Heart right ventricle (tissue), 16 donors: Measurements from ENCODE around the gene SNAP47. TPM values are rescaled to one million over a fixed set of nuclear protein-coding genes. Genes with fewer than 3 reads are reported as not detected.

Experiments used
- ATAC-seq, 8 donors: fragments of 200-7000 bp; cut with Tn5 transposase; one replicate each; pipeline ENCODE4 v1.9.1; 2020; ENCODE audit warnings: mild to moderate bottlenecking in 8 of 8, moderate library complexity in 8 of 8, moderate number of reproducible peaks in 1 of 8
- DNase-seq, 2 donors: peaks; one replicate each; pipeline ENCODE4 v3.0.0-alpha.2; 2020
- H3K27ac ChIP-seq, 10 donors: fragments of 200-600 bp; sonication (generic) in 2 of 10; one replicate each; pipeline versions ENCODE4 v1.5.0 to v1.8.0; 2020 to 2022; ENCODE audit warnings: mild to moderate bottlenecking in 3 of 10
- H3K27me3 ChIP-seq, 7 donors: fragments of 200-600 bp; one replicate each; pipeline ENCODE4 v1.8.0; 2021 to 2022; ENCODE audit warnings: mild to moderate bottlenecking in 2 of 7
- H3K36me3 ChIP-seq, 9 donors: fragments of 200-600 bp; sonication (generic) in 1 of 9; one replicate each; pipeline versions ENCODE4 v1.5.0 to v1.8.0; 2020 to 2022; ENCODE audit warnings: mild to moderate bottlenecking in 2 of 9
- H3K4me1 ChIP-seq, 9 donors: fragments of 200-600 bp; sonication (generic) in 1 of 9; one replicate each; pipeline versions ENCODE4 v1.5.0 to v1.8.0; 2020 to 2022; ENCODE audit warnings: mild to moderate bottlenecking in 4 of 9
- H3K4me3 ChIP-seq, 10 donors: fragments of 200-600 bp; sonication (generic) in 2 of 10; one replicate each; pipeline versions ENCODE4 v1.5.0 to v1.8.0; 2020 to 2022; ENCODE audit warnings: mild to moderate bottlenecking in 7 of 10, moderate library complexity in 2 of 10
- H3K9me3 ChIP-seq, 11 donors: fragments of 200-600 bp in 10 of 11; sonication (generic) in 2 of 11; one replicate each; pipeline versions ENCODE4 v1.5.0 to v1.8.0; 2013 to 2022; ENCODE audit warnings: mild to moderate bottlenecking in 2 of 11, control low read depth in 1 of 11, moderate library complexity in 1 of 11
- CTCF ChIP-seq, 9 donors: fragments of 200-600 bp; sonication (generic) in 2 of 9; IDR thresholded peaks; one replicate each; pipeline versions ENCODE4 v1.5.0 to v1.8.0; 2021 to 2022; ENCODE audit warnings: antibody characterized with exemption in 9 of 9, mild to moderate bottlenecking in 5 of 9, moderate library complexity in 1 of 9
- WGBS, 2 donors: extraction: QIAGEN DNeasy Blood & Tissue Kit; methylation state at CpG; one replicate each; pipeline ENCODE4 v1.1.7; 2013; ENCODE audit warnings: inconsistent platforms in 1 of 2; 5-methylcytosine and 5-hydroxymethylcytosine counted together
- intact Hi-C, 10 donors: fragments of 100-400 bp; cut with DNase I; formaldehyde crosslinking; loops; one replicate each; pipeline versions ENCODE4 v1.11.1 to v1.14.2; 2022
- polyA plus RNA-seq, 2 donors: library from polyadenylated mRNA; stranded (reverse); fragments of 200-250 nt; gene quantifications; one replicate each; pipeline ENCODE4 v1.2.3, GENCODE V29; 2013
- total RNA-seq, 10 donors: library from RNA; stranded (reverse); fragmentation: NEBNext Ultra II Directional in 3 of 10; extraction: Animal tissue kit (Norgen Biotek cat#: 25700) in 3 of 10; gene quantifications; one replicate each; pipeline versions ENCODE4 v1.2.1 to v1.2.4, GENCODE V29; 2021 to 2023
- donor health status: Arrhythmogenic right ventricular cardiomyopathy.
- donor health status: ischemic (EF 13 %, LVEDD 7.1; RV severe dilation, severe dysfunction).
- donor health status: healthy with polysubstance abuse.
- donor health status: DM: no; HTN: yes; CAD: no.
- donor health status: DM: no; HTN: no; CAD: no.
- donor health status: ischemic (EF 25% LVEDD 6.9; RV normal size, moderate dysfunction).
- donor health status: ischemic (EF 25% LVEDD 5.7; RV mildly dilated, moderate dysfunction).
- donor health status: healthy.
- donor health status: DM: yes; HTN: yes; CAD: no.
- donor health status: Ischemic cardiomyopathy.
- donor health status: ischemic (EF 35%, LVEDD 5.7; RV mildly dilated, moderate dysfunction).
- donor health status: nonischemic (EF 11% LVEDD 7.7; RV severe dilation, severe dysfunction).
- donor health status: DM: yes; HTN: yes; CAD: no.
- donor health status: PGD.
- donor health status: ischemic (EF 29% LVEDD 5.4; RV normal size, mild dysfunction).
- donor health status: nonischemic (EF 23%, LVEDD 6.1; RV moderate dilation, normal function).

SNAP47 gene
- total and polyA plus RNA-seq, 12 donors = 18.4 to 102 (median 49.7) TPM

GRCh38 chr1:227769936-227770494 is 34.8 kb downstream of the SNAP47 start:
- H3K9me3 ChIP-seq = no peaks in the 10 kb centered on the region
- DNase-seq = no peak
- no peak for TF ChIP-seq CTCF (IDR thresholded peaks at IDR 0.05)

GRCh38 chr1:227770812-227771211 is 35.6 kb downstream of the SNAP47 start:
- no peak for TF ChIP-seq CTCF (IDR thresholded peaks at IDR 0.05)
- H3K9me3 ChIP-seq = no peaks in the 10 kb centered on the region
- H3K4me3 ChIP-seq = no peak overlapping the region
- 93 to 95% methylated on average over 13 of the region's 13 CpGs for WGBS, 2 donors
- DNase-seq (no peak), ATAC-seq (no peak)
- peaks cover 0 to 25% (median 7%) of the 10 kb centered on the region in 9 donors for H3K4me1 ChIP-seq
- H3K36me3 ChIP-seq = peaks cover 0 to 69% (median 36%) of the 10 kb centered on the region in 9 donors
- intact Hi-C loops = no loop called here
- no peaks in the 10 kb centered on the region for H3K27me3 ChIP-seq
- no peak overlapping the region for H3K27ac ChIP-seq

More at GRCh38 chr1:227769936-227770494, 34.8 kb downstream of the SNAP47 start:
- intact Hi-C loops = loop anchor here in 2 of 10 donors (10.0 kb wide), 1 partner anchor 285 kb away; no protein-coding TSS in a partner anchor
- no peak overlapping the region for H3K27ac ChIP-seq
- no peaks in the 10 kb centered on the region for H3K27me3 ChIP-seq
- ATAC-seq = no peak
- H3K36me3 ChIP-seq = peaks cover 0 to 68% (median 36%) of the 10 kb centered on the region in 9 donors
- WGBS, 2 donors = 90 to 95% methylated on average over 15 of the region's 15 CpGs
- H3K4me3 ChIP-seq = no peak overlapping the region
- peaks cover 0 to 25% (median 7%) of the 10 kb centered on the region in 9 donors for H3K4me1 ChIP-seq

- H3K4me3 ChIP-seq = no peak overlapping the region
- intact Hi-C loops = no loop called here
- DNase-seq = no peak
- no peaks in the 10 kb centered on the region for H3K9me3 ChIP-seq
- H3K36me3 ChIP-seq = peaks cover 0 to 71% (median 36%) of the 10 kb centered on the region in 9 donors
- H3K27me3 ChIP-seq = no peaks in the 10 kb centered on the region
- no peak for TF ChIP-seq CTCF (IDR thresholded peaks at IDR 0.05)
- 95 to 98% methylated on average over 8 of the region's 8 CpGs for WGBS, 2 donors
- ATAC-seq = no peak
- peaks cover 0 to 19% (median 7%) of the 10 kb centered on the region in 9 donors for H3K4me1 ChIP-seq
- H3K27ac ChIP-seq = no peak overlapping the region
Observed at GRCh38 chr1:227771326-227771725, 36.1 kb downstream of the SNAP47 start.

GRCh38 chr1:227771771-227772170 is 36.5 kb downstream of the SNAP47 start:
- Histone ChIP-seq H3K36me3 (peaks cover 0 to 73% (median 31%) of the 10 kb centered on the region in 9 donors), H3K27me3 (no peaks in the 10 kb centered on the region), H3K9me3 (no peaks in the 10 kb centered on the region), H3K4me3 (no peak overlapping the region), H3K4me1 (peaks cover 0 to 17% (median 7%) of the 10 kb centered on the region in 9 donors), H3K27ac (no peak overlapping the region)
- ATAC-seq (no peak), DNase-seq (no peak)
- TF ChIP-seq CTCF (IDR thresholded peaks at IDR 0.05) = no peak
- 96% methylated on average over 7 of the region's 7 CpGs for WGBS, 2 donors
- intact Hi-C loops = no loop called here
